ENCODE results near the gene MPL.

- no peak for TF ChIP-seq POLR2AphosphoS5 (IDR thresholded peaks at IDR 0.05; ENCODE audit: insufficient read depth in 1 of 2, low read depth in 1 of 2)
- TF ChIP-seq CTCF (IDR thresholded peaks at IDR 0.05): no peak
- TF ChIP-seq POLR2A (IDR thresholded peaks at IDR 0.05): no peak
Observed at GRCh38 chr1:43382027-43382779, 44.6 kb downstream of the MPL start.

All from vagina (tissue), 2 donors.